NCI-H1105 (cell line): ENCODE results near the gene DBNL.
"Not testable (repeated sequence)": the region's sequence is repeated elsewhere in the genome, so short reads cannot be mapped to it uniquely, and the experiment has no call there.

ENCODE experiments used
- DNase-seq: peaks from one replicate; lab custom pipeline; 2025; lab: John Stamatoyannopoulos, UW

DBNL gene

DNA sequence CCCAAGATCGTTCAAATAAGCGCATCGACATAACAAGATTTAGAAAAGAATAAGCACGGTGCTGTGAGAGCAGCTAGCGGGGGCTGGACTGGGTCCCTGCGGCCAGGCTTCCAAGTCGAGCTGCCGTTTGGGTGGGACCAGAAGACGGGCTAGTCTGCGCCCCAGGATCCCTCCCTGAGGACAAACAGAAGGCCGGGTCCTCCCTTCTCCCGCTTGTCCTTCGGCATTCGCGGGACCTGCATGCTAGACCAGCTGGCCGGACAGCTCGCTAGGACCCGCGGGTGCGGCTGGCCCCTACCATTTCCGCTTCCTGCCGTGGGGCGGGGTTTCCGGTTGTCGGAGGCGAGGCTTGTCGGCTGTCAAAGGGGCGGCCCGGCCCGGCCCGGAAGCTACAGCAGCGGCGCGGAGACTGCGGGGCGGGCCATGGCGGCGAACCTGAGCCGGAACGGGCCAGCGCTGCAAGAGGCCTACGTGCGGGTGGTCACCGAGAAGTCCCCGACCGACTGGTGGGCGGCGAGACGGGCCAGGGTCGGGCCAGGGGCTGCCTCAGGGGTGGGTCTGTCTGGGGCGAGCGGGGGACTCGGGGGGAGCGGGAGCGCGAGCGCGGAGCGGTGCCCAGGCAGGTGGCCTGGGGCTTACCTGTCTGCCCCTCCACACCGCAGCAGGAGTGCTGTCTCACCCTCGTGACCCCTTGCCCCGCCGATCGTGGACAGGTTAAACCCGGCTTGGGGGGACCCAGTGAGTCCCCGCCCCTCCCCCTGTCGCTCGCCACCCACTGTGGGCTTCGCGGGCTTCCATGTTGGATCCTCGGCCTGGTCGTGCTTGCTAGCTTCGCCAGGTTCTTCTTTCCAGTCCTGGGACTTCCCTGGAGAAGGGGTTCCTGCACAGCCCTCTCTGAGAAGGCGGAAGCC lies at the start of gene DBNL:
DBNL (plus strand) TSS at position 388 of the 911 bp plus-strand sequence; CDS start at position 424, 36 bp downstream.
- peak; percentile 73 for DNase-seq

DNA sequence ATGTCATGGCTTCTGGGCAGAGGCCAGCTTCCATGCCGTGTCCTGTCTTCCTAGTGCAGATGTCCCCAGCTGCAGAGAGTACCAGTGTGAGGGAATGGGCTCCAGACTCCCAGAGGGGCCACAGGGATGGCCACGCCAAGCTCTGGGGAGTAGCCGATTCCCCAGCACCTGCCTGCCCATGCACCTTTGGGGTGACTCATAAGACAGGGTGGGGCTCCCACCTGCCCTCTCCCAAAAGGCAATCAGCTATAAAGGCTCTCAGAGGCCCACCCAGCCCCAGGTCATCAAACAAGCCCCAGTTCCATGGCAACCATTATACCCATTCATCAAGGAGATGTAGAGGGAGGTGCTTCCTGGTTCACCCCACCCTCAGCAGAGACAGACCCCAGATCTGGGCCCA lies 47.0 kb upstream of the DBNL start, which contains the start of gene SPDYE1:
SPDYE1 (plus strand) TSS at position 366 of the 400 bp plus-strand sequence. CDS start 2,053 bp downstream, outside the sequence.
- DNase-seq: not testable (repeated sequence)

DNA sequence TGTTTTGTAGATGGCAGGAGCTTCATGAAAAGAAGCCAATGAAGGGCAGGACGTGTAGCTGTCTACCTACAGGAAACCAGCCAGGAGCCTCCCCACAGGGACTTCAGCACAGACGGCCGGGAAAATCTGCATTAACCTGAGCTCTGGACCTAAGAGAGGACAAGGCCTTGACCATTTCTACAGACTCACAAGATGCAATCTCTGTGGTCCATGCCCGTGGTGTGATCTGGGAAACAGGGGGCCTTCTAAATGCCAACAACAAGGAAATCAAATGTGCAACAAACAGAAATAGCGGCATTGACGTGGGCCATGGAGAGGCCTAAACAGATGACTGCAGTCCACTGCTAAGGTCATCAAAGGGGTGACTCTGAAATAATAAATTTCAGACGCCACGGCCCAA lies 32.4 kb upstream of the DBNL start:
- DNase-seq: not testable (repeated sequence)

DNA sequence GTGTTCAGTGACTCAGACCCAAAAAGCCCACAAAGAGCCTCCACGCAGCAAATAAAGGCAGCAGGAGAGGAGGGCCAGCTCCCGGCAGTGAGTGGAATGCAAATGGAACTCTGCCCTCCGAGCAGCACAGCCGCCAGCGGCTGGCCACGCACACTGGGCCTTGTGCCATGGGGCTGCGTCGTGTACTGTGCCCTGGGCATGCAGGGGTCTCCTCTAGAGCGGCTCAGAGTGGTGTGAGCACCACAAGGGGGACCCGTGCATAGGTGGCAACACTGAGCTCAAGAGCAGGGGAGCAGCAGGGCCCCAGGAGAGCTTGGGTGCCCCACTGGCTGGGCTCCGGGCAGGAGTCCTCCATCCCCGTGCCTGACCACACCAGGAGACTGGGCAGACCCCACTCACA lies 29.4 kb upstream of the DBNL start:
- not testable (repeated sequence) for DNase-seq

DNA sequence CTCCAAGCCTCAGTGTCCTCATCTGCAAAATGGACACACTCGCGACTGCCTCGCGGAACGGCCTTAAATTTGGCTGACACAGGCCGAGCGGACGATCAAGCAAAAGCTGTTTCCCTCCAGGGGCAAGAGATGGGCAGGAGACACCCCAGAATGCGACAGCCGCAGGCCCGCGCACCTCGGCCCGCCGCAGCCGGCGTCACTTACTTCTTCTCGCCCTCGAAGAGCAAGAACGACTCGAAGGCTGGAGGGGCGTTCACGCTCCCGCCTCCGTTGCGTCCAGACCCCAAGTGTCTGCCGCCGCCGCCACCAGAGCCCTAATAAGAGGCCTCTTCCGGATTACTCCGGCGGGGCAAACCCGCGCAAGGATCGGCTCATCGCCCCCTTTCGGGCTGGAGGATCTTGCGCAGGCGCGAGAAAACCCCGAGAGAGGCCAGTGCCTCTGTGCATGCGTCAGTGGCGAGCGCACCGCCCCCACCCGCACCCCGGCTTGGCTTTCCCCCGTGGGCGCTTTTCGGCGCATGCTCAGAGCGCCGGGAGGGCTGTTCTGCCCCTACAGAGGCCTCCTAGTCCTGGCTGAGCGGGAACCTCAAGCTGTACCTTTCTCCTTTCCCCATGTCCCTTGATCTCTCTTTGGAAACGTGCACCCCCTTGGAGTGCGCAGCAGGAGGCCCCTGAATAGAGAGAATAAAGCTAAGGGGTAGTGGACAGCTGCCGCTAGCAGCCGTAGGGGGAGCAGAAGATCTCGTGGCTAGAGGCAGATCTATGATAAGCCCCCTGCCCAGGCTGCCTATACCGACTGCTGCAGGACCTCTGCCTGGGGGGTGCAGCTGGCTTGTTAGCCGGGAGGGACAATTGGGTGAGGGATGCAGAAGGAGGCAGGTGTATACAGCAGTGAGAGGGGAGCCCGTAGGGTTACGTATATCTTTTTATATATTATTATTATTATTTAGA lies 25.4 kb upstream of the DBNL start:
- DNase-seq: peak; percentile 92

DNA sequence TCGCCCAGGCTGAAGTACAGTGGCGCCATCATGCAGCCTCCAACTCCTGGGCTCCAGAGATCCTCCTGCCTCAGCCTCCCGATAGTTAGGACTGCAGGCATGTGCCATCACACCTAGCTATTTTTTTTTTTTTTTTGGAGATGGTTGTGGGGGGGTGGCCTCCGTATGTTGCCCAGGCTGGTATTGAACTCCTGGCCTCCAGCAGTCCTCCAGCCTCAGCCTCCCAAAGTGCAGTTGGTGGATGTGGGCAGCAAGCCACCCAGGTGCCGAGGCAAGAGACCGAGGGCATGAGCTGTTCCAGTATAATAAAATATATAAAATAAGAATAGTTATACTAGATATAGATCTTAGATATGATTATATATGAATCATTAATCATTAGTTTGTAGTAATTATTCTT lies 24.7 kb upstream of the DBNL start:
- not testable (repeated sequence) for DNase-seq

DNA sequence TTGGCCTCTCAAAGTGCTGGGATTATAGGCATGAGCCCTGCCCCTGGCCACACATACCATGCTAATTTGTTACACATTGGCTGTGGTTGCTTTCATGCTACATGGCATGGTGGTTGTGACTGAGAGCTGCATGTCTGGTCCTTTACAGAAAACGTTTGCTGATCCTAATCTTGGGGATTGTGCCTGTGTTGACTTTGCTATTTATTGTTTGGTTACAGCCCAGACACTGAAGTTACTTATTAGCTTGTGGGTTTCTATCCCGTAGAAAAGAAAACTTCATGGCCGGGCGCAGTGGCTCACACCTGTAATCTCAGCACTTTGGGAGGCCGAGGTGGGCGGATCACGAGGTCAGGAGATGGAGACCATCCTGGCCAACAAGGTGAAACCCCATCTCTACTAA lies 22.4 kb upstream of the DBNL start:
- DNase-seq: not testable (repeated sequence)

DNA sequence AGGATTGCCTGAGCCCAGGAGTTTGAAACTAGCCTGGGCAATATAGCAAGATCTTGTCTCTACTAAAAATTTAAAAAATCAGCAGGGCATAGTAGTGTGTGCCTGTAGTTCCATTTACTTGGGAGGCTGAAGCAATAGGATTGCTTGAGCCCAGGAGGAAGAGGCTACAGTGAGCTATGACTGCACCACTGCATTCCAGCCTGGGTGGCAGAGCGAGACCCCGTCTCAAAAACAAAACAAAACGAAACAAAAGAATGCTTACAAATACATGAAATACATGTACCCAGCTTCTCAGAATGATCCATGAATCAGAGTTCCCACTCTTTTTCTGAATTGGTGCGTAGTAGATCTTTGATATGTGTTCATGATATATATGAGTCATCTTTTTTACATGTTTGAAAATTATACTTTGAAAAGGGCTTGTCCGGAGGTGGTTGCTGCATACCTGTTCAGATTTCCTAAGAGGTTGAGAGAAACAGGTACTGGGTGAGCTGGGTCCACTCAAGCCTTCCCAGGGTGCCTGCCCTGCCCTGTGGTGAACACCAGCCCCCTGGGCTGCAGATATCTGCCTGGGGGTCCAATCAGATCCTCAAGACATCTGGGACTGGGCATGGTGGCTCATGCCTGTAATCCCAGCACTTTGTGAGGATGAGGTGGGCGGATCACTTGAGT lies 21.6 kb upstream of the DBNL start:
- not testable (repeated sequence) for DNase-seq

DNA sequence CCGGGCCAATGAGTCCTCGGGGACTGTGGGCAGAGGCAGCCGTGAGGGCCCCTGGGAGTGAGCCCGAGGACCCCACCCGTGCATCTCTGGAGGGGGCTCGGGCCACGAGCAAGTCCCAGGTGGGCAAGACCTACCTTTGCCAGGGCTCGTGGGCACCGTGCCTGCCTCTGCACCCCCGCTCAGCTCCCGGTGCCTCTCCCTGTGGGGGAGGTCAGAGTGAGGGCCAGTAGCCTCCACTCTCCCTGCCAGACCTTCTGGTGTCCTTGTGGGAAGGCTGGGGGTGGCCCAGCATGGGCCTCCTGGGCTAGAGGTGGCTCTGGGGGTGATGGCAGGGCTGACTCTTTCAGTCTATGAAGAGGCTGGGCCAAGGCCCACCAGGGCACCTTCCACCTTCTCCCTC lies 15.1 kb upstream of the DBNL start:
- DNase-seq: not testable (repeated sequence)

DNA sequence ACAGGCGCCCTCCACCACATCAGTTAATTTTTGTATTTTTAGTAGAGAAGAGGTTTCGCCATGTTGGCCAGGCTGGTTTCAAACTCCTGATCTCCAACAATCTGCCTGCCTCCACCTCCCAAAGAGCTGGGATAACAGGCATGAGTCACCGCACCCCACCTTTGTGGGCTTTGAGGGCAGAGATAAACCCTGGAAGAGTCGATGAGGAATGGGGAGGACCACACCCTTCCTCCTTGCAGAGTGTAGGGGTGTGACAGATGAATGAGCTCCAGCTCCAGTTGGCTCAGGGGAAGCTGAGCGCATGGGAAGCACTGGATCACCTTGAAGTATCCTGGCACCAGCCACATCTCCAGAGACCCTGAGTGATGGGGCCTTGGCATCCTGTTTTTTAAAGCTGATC lies 14.5 kb upstream of the DBNL start:
- not testable (repeated sequence) for DNase-seq

DNA sequence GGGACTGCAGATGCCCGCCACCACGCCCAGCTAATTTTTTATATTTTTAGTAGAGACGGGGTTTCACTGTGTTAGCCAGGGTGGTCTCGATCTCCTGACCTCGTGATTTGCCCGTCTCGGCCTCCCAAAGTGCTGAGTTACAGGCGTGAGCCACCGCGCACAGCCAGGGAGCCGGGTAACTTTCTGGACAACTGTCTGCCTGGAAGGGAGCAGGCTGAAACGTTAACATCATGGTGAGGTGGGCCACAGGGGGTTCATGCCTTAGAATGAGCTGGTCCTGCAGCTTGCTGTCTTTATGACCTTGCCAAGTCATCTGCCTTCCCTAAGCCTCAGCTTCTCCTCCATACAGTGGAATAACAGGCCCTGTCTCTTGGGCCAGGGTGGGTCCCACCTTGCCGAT lies 13.2 kb upstream of the DBNL start:
- DNase-seq: not testable (repeated sequence)

DNA sequence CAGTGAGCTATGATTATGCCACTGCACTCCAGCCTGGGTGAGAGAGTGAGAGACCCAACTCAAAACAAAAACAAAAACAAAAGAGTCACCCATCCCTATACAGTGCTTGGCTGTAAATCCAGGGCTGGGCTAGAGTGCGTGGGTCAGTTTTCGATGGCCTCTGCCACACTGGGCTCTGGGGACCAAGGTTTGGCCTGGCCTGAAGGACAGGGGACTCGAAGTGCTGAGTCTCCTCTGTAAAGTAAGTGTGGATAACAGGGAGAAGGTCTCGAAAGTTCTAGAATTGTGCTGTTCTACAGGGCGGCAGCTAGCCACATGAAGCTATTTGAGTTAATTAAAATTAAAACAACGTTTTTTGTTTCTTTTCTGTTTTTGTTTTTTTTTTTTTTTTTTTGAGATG lies 12.5 kb upstream of the DBNL start:
- not testable (repeated sequence) for DNase-seq

DNA sequence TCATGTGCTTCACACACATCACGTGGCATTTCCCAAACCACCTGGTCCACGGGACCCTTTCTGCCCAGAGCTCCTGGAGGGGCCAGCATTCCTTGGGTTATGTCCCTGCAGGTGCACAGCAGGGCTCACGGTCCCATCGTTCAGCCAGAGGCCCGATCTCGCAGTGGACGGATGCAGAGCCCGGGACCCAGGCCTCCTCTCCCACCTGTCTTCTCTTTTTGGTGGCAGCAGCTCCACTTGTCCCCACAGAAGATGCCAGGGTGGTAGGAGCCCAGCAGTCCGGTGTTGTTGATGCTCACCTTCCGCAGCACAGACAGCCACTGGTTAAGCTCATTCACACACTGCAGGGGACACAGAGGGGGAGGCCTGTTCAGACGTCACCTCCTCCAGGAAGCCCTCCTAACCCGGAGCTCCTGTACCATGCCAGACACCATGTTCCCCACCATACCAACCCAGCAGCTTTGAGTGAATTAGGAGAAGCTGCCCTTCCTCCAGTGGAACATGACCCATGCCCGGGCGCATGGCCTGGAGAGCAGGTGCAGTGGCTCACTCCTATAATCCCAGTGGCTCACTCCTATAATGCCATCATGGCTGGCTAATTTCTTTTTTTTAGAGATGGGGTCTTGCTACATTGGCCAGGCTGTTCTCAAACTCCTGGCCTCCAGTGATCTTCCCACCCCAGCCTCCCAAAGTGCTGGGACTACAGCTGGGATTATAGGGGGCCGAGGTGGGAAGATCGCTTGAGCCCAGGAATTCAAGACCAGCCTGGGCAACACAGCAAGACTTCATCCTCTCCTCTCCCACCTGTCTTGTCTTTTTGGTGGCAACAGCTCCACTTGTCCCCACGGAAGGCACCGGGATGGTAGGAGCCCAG lies 10.3 kb upstream of the DBNL start:
- DNase-seq: not testable (repeated sequence)

DNA sequence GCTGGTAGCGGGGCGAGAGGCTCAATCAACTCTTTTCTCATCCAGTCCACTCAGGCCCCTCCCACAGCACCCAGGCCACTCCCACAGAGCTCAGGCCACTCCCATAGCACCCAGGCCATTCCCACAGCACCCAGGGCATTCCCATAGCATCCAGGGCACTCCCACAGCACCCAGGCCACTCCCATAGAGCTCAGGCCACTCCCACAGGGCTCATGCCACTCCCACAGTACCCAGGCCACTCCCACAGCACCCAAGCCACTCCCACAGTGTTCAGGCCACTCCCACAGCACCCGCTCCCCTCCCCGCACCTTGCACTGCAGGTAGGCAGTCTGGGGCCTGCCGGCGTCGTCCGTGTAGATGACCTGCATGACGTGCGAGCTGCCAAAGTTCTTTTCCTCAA lies 8.1 kb upstream of the DBNL start:
- not testable (repeated sequence) for DNase-seq

DNA sequence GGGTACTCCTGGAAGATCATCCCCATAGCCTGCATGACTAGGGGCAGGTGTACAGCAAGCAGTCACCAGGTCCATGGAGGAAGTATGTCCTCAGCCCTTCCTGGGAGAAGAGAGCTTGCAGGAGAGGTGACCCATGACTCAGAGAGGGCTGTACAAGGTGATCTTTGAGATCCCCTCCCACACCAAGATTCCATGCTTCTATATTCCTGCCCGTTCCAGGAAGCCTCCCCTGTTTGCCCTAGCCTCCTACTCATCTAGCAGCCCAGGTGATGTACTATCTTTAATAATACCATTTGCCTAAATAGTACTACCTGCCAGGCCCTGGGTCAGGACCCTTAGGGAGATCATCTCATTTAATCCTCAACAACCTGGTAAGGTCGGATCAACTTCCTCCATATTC lies 6.6 kb upstream of the DBNL start:
- not testable (repeated sequence) for DNase-seq

DNA sequence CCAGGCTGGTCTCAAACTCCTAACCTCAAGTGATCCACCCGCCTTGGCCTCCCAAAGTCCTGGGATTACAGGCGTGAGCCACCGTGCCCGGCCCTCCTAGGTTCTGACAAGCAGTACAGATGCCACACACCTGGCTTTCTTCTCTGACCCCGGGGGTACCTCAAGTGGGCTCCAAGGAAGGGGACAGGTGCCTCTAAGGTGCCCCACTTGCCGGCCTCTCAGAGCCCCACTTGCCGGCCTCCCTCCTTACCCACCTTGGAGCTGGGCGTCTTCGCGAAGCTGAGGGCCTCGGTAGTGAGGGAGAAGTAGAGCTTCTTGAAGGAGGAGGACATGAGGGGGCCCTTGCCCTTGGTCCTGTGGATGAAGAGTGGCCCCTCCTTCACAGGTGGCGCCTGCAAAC lies 5.9 kb upstream of the DBNL start:
- DNase-seq: not testable (repeated sequence)

DNA sequence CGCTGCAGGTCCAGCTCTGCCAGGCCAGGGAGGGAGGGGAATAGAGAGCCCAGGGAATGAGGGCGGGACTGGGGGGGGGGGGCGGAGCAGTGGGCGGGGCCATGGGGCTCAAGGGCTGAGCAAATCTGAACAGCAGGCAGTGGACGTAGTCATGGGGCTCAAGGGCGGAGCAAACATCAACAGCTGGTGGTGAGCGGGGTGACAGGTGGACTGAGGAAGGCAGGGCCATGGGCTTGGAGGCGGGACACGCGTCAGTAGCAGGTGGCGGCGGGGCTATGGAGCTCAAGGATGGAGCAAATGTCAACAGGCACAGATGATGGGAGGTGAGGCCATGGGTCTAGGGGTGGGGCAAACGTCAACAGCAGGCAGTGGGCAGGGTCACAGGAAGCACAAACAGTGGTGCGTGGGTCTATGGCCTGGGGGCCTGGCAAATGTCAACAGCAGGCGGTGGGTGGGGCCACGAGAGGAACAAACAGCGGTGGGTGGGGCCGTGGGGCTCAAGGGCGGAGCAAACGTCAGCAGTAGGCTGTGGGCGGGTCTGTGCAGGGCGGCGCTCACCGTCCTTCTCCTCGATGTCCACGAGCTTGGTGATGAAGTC lies 5.4 kb upstream of the DBNL start:
- DNase-seq: peak; percentile 83

DNA sequence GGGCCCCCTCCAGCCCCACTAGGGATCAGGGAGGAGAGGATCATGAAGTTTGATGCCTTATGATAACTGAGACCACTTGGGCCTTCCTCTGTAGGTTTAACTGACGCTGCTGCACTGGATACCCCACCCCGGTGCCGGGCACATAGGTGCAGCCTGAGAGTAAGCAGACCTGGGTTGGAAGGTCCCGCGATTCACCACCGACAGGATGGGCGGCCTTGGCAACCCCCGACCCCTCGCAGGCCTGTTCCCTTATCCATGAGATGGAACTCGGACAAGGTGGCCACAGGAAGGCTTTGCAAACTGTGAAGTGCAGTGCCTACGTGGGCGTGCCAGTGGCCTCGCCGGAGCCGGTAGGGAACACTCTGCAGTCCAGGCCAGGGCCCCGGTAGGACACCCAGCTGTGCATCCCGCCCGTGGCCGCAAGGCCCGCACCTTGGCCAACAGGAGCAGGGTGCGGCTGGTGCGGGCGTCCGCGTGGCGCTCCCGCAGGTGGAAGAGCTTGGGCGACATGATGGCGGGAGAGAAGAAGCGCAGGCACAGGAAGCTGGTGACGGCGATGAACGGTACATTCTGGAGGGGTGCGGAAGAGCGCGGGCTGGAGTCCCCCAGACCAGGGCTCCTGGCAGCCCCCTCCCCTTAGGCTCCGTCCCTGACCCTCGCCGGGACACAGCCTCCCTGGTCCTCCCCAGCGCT lies 4.6 kb upstream of the DBNL start:
- DNase-seq: not testable (repeated sequence)

DNA sequence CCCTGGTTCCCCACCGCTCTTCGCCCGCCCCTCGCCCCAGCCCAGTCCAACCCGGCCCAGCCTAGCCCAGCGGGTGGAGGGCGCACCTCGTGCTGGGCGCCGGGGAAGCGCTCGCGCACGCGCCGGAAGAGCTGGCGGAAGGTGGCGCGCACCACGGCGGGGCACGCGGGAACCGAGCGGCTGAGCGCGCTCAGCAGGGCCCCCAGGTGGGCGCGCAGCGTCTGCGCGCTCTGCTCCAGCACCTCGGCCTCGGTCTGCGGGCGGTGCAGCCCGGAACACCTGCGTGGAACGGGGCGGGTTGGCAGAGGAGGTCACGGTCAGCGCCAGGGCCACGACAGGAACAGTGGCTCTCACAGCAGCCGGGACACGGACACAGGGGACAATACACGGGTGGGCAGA lies 4.0 kb upstream of the DBNL start:
- not testable (repeated sequence) for DNase-seq

DNA sequence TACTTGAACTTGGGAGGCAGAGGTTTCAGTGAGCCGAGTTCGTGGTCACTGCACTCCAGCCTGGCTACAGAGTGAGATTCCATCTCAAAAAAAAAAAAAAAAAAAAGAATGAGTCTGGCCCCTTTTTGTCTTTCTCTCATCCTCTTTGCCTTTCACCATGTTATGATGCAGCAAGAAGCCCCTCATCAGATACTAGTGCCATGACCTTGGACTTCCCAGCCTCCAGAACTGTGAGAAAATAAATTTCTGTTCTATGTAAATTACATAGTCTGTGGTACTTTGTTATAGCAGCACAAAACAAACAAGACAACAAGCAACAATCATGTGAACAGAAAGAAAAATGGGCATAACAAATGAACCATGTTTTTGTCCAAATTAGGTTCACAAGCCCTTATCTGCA lies 2.3 kb upstream of the DBNL start:
- DNase-seq: no peak
